ENCODE measurements around the gene FAM228B. TPM values are rescaled to one million over a fixed set of nuclear protein-coding genes. Genes with fewer than 3 reads are reported as not detected.

FAM228B gene
- total and polyA plus RNA-seq, 9 of the 15 experiments (the other 6 are each of a cell fraction or from before 2014, with no cell fraction given) = 1.1 to 3.7 (median 2.6) TPM

DNA sequence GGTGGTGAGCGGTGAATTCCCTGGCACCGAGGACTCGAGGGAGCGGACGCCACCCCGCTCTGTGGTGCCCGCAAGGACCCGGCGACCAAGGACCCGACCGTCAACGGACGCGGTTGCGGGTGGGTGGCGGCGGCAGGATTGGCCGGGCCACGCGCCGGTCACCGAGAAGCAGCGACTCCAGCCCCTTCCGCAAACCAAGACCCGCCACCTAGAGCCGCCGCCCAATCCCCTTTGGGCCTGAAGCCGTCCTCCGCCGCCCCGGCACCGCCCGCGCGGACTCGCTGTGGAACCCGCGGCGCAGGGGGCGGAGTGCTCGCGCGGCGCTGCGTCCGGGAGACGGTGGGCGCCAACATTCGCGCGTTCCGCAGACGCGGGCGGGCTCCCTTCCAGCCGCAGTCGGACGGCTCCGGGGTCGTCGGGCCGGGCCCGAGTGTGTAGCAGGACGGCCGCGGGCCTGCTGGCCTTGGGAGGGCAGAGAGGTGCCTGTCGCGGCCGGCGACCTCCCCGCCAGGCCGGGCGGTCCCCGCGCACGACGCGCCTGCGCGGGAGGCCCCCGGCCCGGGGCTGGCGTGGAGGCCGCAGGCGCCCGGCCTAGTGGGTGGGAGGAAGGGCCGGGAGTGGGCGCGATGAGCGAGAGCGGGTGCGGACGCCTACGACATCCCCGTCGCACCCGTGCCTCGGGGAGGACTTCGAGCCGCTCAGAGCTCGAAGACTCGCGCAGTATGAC is at the start of gene FAM228B, which contains the start of gene PFN4 (continued):
- TF ChIP-seq, protein P1, sequence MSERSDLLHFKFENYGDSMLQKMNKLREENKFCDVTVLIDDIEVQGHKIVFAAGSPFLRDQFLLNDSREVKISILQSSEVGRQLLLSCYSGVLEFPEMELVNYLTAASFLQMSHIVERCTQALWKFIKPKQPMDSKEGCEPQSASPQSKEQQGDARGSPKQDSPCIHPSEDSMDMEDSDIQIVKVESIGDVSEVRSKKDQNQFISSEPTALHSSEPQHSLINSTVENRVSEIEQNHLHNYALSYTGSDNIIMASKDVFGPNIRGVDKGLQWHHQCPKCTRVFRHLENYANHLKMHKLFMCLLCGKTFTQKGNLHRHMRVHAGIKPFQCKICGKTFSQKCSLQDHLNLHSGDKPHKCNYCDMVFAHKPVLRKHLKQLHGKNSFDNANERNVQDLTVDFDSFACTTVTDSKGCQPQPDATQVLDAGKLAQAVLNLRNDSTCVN (CRISPR knock-in tag; IDR thresholded peaks at IDR 0.05) = no peak
- TF ChIP-seq CBFB (CRISPR knock-in tag; IDR thresholded peaks at IDR 0.05) (no peak), C11orf30 (IDR thresholded peaks at IDR 0.05; ENCODE audit: low read depth) (no peak), NCOR1 (IDR thresholded peaks at IDR 0.05) (no peak), ZNF408 (CRISPR knock-in tag; IDR thresholded peaks at IDR 0.05; ENCODE audit: low read depth) (no peak), ZNF124 (CRISPR knock-in tag; IDR thresholded peaks at IDR 0.05) (0 out of 2 replicates have a peak, but pooled peaks have one; percentile 11), ZBTB8A (IDR thresholded peaks at IDR 0.05; ENCODE audit: partially characterized antibody) (no peak), CBX8 (IDR thresholded peaks at IDR 0.05; ENCODE audit: borderline replicate concordance, extremely low read depth, low read depth, low read length, poor library complexity, severe bottlenecking) (no peak), SMAD2 (IDR thresholded peaks at IDR 0.05; ENCODE audit: low read depth, low read length) (no peak), SPI1 (IDR thresholded peaks at IDR 0.05; ENCODE audit: borderline replicate concordance, low read depth, low read length) (peak; percentile 54; the same call in 1 of the 2 replicates)
- TF ChIP-seq, protein P2, sequence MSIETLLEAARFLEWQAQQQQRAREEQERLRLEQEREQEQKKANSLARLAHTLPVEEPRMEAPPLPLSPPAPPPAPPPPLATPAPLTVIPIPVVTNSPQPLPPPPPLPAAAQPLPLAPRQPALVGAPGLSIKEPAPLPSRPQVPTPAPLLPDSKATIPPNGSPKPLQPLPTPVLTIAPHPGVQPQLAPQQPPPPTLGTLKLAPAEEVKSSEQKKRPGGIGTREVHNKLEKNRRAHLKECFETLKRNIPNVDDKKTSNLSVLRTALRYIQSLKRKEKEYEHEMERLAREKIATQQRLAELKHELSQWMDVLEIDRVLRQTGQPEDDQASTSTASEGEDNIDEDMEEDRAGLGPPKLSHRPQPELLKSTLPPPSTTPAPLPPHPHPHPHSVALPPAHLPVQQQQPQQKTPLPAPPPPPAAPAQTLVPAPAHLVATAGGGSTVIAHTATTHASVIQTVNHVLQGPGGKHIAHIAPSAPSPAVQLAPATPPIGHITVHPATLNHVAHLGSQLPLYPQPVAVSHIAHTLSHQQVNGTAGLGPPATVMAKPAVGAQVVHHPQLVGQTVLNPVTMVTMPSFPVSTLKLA (conservative IDR thresholded peaks at IDR 0.05) = peak; percentile 21 to 63; a peak in 2 of 4 replicates
- TF ChIP-seq, protein P3, sequence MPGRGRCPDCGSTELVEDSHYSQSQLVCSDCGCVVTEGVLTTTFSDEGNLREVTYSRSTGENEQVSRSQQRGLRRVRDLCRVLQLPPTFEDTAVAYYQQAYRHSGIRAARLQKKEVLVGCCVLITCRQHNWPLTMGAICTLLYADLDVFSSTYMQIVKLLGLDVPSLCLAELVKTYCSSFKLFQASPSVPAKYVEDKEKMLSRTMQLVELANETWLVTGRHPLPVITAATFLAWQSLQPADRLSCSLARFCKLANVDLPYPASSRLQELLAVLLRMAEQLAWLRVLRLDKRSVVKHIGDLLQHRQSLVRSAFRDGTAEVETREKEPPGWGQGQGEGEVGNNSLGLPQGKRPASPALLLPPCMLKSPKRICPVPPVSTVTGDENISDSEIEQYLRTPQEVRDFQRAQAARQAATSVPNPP (IDR thresholded peaks at IDR 0.05; ENCODE audit: borderline replicate concordance, insufficient read depth, insufficient read length) = no peak
- TF ChIP-seq, protein P4, sequence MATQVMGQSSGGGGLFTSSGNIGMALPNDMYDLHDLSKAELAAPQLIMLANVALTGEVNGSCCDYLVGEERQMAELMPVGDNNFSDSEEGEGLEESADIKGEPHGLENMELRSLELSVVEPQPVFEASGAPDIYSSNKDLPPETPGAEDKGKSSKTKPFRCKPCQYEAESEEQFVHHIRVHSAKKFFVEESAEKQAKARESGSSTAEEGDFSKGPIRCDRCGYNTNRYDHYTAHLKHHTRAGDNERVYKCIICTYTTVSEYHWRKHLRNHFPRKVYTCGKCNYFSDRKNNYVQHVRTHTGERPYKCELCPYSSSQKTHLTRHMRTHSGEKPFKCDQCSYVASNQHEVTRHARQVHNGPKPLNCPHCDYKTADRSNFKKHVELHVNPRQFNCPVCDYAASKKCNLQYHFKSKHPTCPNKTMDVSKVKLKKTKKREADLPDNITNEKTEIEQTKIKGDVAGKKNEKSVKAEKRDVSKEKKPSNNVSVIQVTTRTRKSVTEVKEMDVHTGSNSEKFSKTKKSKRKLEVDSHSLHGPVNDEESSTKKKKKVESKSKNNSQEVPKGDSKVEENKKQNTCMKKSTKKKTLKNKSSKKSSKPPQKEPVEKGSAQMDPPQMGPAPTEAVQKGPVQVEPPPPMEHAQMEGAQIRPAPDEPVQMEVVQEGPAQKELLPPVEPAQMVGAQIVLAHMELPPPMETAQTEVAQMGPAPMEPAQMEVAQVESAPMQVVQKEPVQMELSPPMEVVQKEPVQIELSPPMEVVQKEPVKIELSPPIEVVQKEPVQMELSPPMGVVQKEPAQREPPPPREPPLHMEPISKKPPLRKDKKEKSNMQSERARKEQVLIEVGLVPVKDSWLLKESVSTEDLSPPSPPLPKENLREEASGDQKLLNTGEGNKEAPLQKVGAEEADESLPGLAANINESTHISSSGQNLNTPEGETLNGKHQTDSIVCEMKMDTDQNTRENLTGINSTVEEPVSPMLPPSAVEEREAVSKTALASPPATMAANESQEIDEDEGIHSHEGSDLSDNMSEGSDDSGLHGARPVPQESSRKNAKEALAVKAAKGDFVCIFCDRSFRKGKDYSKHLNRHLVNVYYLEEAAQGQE (IDR thresholded peaks at IDR 0.05; ENCODE audit: borderline replicate concordance) = 0 out of 2 replicates have a peak, but pooled peaks have one; percentile 8
- TF ChIP-seq, protein P4 (CRISPR knock-in tag; IDR thresholded peaks at IDR 0.05; ENCODE audit: low read depth) = peak; percentile 64; the same call in 1 of the 2 replicates
